Vagina (tissue), 2 donors: Measurements from ENCODE around the gene INPP5A. TPM values are rescaled to one million over a fixed set of nuclear protein-coding genes. Genes with fewer than 3 reads are reported as not detected.
"Not testable (repeated sequence)": the region's sequence is repeated elsewhere in the genome, so short reads cannot be mapped to it uniquely, and the experiment has no call there.

Source experiments
- DNase-seq, 2 donors: peaks; one replicate each; pipeline ENCODE4 v3.0.0-alpha.2; 2017; ENCODE audit errors: extremely low spot score in 2 of 2
- H3K27ac ChIP-seq: fragments of 200-600 bp; sonication (generic); one replicate; pipeline ENCODE4 v1.5.1; 2019
- H3K27me3 ChIP-seq: fragments of 200-600 bp; sonication (generic); one replicate; pipeline ENCODE4 v1.5.1; 2019
- H3K36me3 ChIP-seq, 2 donors: fragments of 200-600 bp; sonication (generic); one replicate each; pipeline ENCODE4 v1.5.1; 2017 to 2019
- H3K4me1 ChIP-seq: fragments of 200-600 bp; sonication (generic); one replicate; pipeline ENCODE4 v1.5.1; 2019
- H3K4me3 ChIP-seq, 2 donors: fragments of 200-600 bp; sonication (generic); 1 replicate in 1 of 2; 2 replicates in 1 of 2; pipeline ENCODE4 v1.5.1; 2016 to 2019
- H3K9me3 ChIP-seq: fragments of 200-600 bp; sonication (generic); one replicate; pipeline ENCODE4 v1.5.1; 2019
- POLR2A ChIP-seq, 2 donors: fragments of 450-650 bp; IDR thresholded peaks; one replicate each; pipeline ENCODE4 v1.6.1; 2017; ENCODE audit warnings: antibody characterized with exemption in 2 of 2, mild to moderate bottlenecking in 2 of 2, moderate library complexity in 2 of 2
- POLR2AphosphoS5 ChIP-seq, 2 donors: sonication (generic); formaldehyde crosslinking; IDR thresholded peaks; one replicate each; pipeline ENCODE4 v1.9.0; 2017; ENCODE audit warnings: antibody characterized with exemption in 2 of 2, mild to moderate bottlenecking in 2 of 2, low read depth in 1 of 2; ENCODE audit not compliant: insufficient read depth in 1 of 2
- intact Hi-C: fragments of 100-400 bp; cut with DNase I; formaldehyde crosslinking; loops from one replicate; pipeline ENCODE4 v1.15.1; 2023
- total RNA-seq: library from RNA; depleted of rRNA; stranded (reverse); fragments of >200 nt; gene quantifications from one replicate; pipeline ENCODE4 v1.2.3, GENCODE V29; 2016
- TF ChIP-seq, protein P1 (sequence below), 3 experiments: fragments of 450-650 bp in 2 of 3; fragments of 200-600 bp in 1 of 3; sonication (generic) in 1 of 3; IDR thresholded peaks; one replicate each; pipeline ENCODE4 v1.5.1; 2017 to 2019; ENCODE audit warnings: antibody characterized with exemption in 3 of 3, mild to moderate bottlenecking in 2 of 3, moderate library complexity in 2 of 3

Gene INPP5A
- total RNA-seq, 1 donor from 2014 or later: 24.3 TPM

DNA sequence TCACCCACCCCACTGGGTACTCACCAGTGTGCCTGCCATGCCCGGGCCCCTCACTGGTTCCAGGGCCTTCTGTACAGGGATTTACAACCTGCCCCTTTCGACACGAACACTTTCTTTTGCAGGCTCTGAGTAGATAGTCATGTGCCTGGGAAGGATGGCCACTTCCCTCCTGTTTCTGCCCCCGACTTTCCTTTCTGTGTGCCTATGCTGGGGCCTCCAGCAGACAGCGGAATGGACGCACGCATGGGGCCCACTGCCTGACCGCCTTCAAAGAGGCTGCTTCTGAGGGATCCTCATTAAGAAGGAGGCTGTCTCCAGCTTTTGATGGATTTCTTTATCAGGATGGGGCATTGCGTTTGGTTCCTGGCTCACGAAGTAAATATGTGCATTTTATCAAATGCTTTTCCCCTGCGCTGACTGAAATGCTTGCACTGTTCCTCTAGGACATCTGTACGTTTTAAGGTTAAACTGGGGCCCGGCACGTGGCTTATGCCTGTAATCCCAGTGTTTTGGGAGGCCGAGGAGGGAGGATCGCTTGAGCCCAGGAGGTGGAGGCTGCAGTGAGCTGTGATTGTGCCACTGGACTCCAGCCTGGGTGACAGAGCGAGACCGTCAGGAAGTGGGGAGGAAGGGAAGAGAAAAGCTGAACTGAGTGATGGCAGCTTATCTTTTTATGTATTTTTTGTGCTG is 277.7 kb downstream of the INPP5A start:
- intact Hi-C loops: no loop called here
- no peak for DNase-seq
- no peaks in the 10 kb centered on the region for H3K27me3 ChIP-seq

DNA sequence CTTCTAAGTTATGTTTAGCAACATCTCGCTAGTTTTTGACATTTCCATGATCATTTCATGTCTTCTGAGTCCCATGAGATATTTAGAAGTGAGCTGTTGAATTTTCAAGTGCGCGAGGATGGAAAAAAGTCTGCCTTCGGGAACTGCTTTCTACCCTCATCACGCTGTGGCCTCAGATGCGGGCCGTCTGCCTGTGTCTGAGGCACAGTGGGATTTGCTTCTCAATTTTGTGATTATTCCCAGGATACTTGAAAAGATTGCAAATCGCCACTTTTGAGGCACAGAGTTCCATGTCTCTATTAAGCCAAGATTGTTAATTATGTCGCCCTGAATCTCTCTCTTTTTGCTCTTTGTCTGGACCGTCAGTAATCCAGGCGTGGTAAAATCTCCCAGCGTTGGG is 279.1 kb downstream of the INPP5A start:
- no peak for DNase-seq
- Histone ChIP-seq H3K27me3 (no peaks in the 10 kb centered on the region), H3K36me3 (no peaks in the 10 kb centered on the region), H3K4me3 (no peak overlapping the region), H3K4me1 (no peaks in the 10 kb centered on the region), H3K9me3 (no peaks in the 10 kb centered on the region), H3K27ac (no peak overlapping the region)
- intact Hi-C loops: no loop called here
- TF ChIP-seq, protein P1, sequence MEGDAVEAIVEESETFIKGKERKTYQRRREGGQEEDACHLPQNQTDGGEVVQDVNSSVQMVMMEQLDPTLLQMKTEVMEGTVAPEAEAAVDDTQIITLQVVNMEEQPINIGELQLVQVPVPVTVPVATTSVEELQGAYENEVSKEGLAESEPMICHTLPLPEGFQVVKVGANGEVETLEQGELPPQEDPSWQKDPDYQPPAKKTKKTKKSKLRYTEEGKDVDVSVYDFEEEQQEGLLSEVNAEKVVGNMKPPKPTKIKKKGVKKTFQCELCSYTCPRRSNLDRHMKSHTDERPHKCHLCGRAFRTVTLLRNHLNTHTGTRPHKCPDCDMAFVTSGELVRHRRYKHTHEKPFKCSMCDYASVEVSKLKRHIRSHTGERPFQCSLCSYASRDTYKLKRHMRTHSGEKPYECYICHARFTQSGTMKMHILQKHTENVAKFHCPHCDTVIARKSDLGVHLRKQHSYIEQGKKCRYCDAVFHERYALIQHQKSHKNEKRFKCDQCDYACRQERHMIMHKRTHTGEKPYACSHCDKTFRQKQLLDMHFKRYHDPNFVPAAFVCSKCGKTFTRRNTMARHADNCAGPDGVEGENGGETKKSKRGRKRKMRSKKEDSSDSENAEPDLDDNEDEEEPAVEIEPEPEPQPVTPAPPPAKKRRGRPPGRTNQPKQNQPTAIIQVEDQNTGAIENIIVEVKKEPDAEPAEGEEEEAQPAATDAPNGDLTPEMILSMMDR (IDR thresholded peaks at IDR 0.05): no peak
- TF ChIP-seq POLR2AphosphoS5 (IDR thresholded peaks at IDR 0.05; ENCODE audit: insufficient read depth in 1 of 2, low read depth in 1 of 2): no peak
- TF ChIP-seq POLR2A (IDR thresholded peaks at IDR 0.05): no peak

More for the DNA sequence above, 277.7 kb downstream of the INPP5A start:
- H3K27ac ChIP-seq: no peak overlapping the region
- no peak for TF ChIP-seq POLR2AphosphoS5 (IDR thresholded peaks at IDR 0.05; ENCODE audit: insufficient read depth in 1 of 2, low read depth in 1 of 2)
- no peak for TF ChIP-seq POLR2A (IDR thresholded peaks at IDR 0.05)
- TF ChIP-seq, protein P1 (IDR thresholded peaks at IDR 0.05): no peak
- no peak overlapping the region for H3K4me3 ChIP-seq
- H3K4me1 ChIP-seq: no peaks in the 10 kb centered on the region
- H3K9me3 ChIP-seq: no peaks in the 10 kb centered on the region
- H3K36me3 ChIP-seq: no peaks in the 10 kb centered on the region

DNA sequence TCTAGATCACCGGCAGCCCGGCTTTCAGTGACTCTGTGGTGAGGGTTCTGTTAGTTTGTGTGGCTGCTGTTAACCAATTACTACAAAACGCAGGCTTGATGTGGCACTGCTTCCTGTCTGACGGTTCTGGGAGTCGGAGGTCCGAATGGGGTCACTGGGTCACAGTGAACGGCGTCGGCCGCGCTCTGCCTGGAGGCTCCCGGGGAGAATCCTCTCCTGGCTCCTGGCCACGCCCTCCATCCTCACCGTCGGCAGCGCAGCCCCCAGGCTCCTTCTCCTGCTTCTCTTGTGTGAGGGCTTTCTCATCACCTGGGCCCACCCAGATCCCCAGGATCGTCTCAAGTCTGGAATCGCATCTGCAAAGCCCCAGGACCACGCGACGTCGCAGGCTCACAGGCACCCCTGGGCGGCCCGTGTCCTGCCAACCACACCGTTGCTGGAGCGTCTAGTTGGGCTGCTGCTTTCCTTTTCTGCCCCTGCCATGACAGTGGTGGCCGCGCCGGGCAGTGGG is 280.2 kb downstream of the INPP5A start:
- H3K27me3 ChIP-seq: no peaks in the 10 kb centered on the region
- DNase-seq: no peak

DNA sequence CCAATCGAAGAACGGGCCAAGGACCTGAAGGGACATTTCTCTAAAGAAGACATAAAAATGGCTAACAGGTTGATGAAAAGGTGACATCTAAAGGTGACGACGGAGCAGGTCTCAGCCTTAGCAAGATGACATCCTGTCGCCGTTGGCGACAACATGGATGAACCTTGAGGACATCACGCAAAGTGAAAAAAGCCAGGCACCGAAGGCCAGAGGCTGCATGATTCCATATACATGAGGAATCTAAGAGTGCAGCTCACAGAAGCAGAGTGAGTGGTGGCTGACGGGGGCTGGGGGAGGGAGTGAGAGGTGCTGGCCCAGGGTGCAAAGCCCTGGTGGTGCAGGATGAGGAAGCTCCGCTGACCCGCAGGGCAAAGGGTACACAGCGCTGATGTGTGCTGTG is 282.5 kb downstream of the INPP5A start:
- DNase-seq: no peak
- intact Hi-C loops: no loop called here
- H3K9me3 ChIP-seq: no peaks in the 10 kb centered on the region
- H3K36me3 ChIP-seq: no peaks in the 10 kb centered on the region
- no peak overlapping the region for H3K27ac ChIP-seq
- TF ChIP-seq, protein P1 (IDR thresholded peaks at IDR 0.05): no peak
- TF ChIP-seq POLR2AphosphoS5 (IDR thresholded peaks at IDR 0.05; ENCODE audit: insufficient read depth in 1 of 2, low read depth in 1 of 2) (no peak), POLR2A (IDR thresholded peaks at IDR 0.05) (no peak)
- no peak overlapping the region for H3K4me3 ChIP-seq
- no peaks in the 10 kb centered on the region for H3K4me1 ChIP-seq
- no peaks in the 10 kb centered on the region for H3K27me3 ChIP-seq

More for the DNA sequence above, 280.2 kb downstream of the INPP5A start:
- TF ChIP-seq POLR2A (IDR thresholded peaks at IDR 0.05): no peak
- TF ChIP-seq, protein P1 (IDR thresholded peaks at IDR 0.05): no peak
- TF ChIP-seq POLR2AphosphoS5 (IDR thresholded peaks at IDR 0.05; ENCODE audit: insufficient read depth in 1 of 2, low read depth in 1 of 2): no peak
- intact Hi-C loops: no loop called here
- Histone ChIP-seq H3K9me3 (no peaks in the 10 kb centered on the region), H3K36me3 (no peaks in the 10 kb centered on the region), H3K4me1 (no peaks in the 10 kb centered on the region), H3K27ac (no peak overlapping the region), H3K4me3 (no peak overlapping the region)

DNA sequence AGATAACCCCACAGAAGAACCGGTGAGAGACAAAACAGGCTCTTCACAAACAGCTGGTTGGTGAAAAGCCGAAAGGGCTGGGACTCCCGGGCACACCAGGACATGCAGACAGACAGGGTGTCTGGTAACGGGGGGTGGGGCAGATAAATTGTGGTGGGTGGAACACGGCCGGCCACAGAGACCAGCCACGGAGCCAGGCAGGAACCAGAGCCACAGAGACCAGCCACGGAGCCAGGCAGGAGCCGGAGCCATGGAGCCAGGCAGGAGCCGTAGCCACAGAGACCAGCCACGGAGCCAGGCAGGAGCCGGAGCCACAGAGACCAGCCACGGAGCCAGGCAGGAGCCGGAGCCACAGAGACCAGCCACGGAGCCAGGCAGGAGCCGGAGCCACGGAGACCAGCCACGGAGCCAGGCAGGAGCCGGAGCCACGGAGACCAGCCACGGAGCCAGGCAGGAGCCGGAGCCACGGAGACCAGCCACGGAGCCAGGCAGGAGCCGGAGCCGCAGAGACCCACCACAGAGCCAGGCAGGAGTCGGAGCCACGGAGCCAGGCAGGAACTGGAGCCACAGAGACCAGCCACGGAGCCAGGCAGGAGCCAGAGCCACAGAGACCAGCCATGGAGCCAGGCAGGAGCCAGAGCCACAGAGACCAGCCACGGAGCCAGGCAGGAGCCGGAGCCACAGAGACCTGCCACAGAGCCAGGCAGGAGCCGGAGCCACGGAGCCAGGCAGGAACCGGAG is 288.4 kb downstream of the INPP5A start:
- DNase-seq, H3K27me3 ChIP-seq, H3K4me1 ChIP-seq, H3K9me3 ChIP-seq, H3K4me3 ChIP-seq, intact Hi-C loops, H3K27ac ChIP-seq, H3K36me3 ChIP-seq: not testable (repeated sequence)
